Mucosa of rectum (tissue), 2 donors: ENCODE measurements around the gene TNIK.

ENCODE experiments used
- H3K27ac ChIP-seq, 2 donors: one replicate each; pipeline ENCODE4 v1.7.0; 2013; ENCODE audit warnings: inconsistent platforms in 2 of 2, low read depth in 2 of 2, low read length in 2 of 2
- H3K27me3 ChIP-seq, 2 donors: one replicate each; pipeline ENCODE4 v1.7.0; 2013; ENCODE audit warnings: low read length in 2 of 2; ENCODE audit not compliant: control insufficient read depth in 2 of 2, insufficient read depth in 2 of 2
- H3K36me3 ChIP-seq, 2 donors: one replicate each; pipeline ENCODE4 v1.7.0; 2013; ENCODE audit warnings: low read length in 2 of 2; ENCODE audit not compliant: control insufficient read depth in 2 of 2, insufficient read depth in 2 of 2
- H3K4me1 ChIP-seq, 2 donors: one replicate each; pipeline ENCODE4 v1.7.0; 2013; ENCODE audit warnings: low read length in 2 of 2, mild to moderate bottlenecking in 1 of 2; ENCODE audit not compliant: control insufficient read depth in 2 of 2, insufficient read depth in 2 of 2
- H3K4me3 ChIP-seq, 2 donors: one replicate each; pipeline ENCODE4 v1.7.0; 2013; ENCODE audit warnings: low read length in 2 of 2
- H3K9ac ChIP-seq, 2 donors: one replicate each; pipeline ENCODE4 v1.7.0; 2013; ENCODE audit warnings: low read length in 2 of 2, low read depth in 1 of 2, mild to moderate bottlenecking in 1 of 2
- H3K9me3 ChIP-seq, 2 donors: one replicate each; pipeline ENCODE4 v1.7.0; 2013; ENCODE audit warnings: low read length in 2 of 2; ENCODE audit not compliant: control insufficient read depth in 2 of 2
- donor health status: healthy.
- donor health status: Normal muscosa, but diverticular disease.

TNIK gene

DNA sequence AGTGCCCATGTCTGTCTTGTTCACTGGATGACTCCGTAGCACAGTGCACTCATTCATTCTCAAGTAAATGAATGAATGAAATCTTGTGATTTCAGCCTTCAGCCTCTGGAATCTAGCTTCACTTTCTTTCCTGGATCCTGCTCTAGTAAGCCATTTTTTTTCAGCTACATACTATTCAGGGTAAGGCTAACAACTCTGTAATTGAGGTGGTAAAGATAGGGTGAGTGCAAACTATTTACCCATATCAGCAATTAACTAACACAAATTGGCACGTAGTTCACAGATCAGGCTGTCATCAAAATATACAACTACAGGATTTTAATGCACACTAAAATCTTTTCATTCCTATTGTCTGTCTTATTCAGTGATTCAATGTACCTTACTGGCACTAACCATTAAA is 238.6 kb downstream of the TNIK start:
- no peak overlapping the region for H3K4me3 ChIP-seq
- H3K9me3 ChIP-seq: no peaks in the 10 kb centered on the region
- no peaks in the 10 kb centered on the region for H3K4me1 ChIP-seq
- no peak overlapping the region for H3K27ac ChIP-seq
- no peaks in the 10 kb centered on the region for H3K27me3 ChIP-seq
- H3K36me3 ChIP-seq: no peaks in the 10 kb centered on the region
- no peak overlapping the region for H3K9ac ChIP-seq

DNA sequence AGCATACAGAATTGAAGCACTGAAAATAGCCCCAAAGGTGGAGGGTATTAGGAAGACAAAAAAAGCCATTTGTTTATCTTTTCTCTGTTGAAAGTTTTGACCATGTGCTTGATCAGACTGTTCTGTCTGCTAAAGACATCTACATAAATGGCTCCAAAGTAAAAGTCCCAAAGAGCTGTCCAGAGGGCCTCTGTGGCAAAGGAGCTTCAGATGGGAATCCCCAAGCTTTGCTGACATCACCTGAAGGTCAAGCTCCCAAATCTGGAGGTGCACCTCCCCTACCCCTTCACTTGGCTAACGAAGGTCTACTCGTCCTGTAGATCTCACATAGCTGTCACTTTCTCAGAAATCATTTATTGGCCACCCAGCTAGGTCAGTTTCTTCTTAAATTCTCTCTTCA is 239.1 kb downstream of the TNIK start:
- no peak overlapping the region for H3K9ac ChIP-seq

DNA sequence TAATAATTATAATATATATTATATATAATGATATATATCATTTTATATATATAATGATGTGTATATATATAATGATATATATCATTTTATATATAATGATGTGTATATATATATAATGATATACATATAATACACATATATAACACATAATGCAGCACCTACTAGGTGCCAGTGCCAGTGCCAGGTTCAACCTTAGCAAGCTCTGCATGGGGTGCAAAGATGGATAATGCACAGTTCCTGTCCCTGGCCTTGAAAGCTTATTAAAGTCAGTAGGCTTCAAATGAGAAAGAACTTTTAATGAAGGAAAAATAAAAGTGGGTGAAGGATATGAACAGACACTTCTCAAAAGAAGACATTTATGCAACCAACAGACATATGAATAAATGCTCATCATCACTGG is 240.9 kb downstream of the TNIK start:
- Histone ChIP-seq H3K9ac (no peak overlapping the region), H3K9me3 (no peaks in the 10 kb centered on the region), H3K4me1 (no peaks in the 10 kb centered on the region), H3K36me3 (no peaks in the 10 kb centered on the region), H3K27me3 (no peaks in the 10 kb centered on the region), H3K4me3 (no peak overlapping the region), H3K27ac (no peak overlapping the region)

More for the DNA sequence above, 239.1 kb downstream of the TNIK start:
- no peaks in the 10 kb centered on the region for H3K27me3 ChIP-seq
- H3K36me3 ChIP-seq: no peaks in the 10 kb centered on the region
- no peak overlapping the region for H3K27ac ChIP-seq
- no peaks in the 10 kb centered on the region for H3K4me1 ChIP-seq
- no peaks in the 10 kb centered on the region for H3K9me3 ChIP-seq
- no peak overlapping the region for H3K4me3 ChIP-seq

DNA sequence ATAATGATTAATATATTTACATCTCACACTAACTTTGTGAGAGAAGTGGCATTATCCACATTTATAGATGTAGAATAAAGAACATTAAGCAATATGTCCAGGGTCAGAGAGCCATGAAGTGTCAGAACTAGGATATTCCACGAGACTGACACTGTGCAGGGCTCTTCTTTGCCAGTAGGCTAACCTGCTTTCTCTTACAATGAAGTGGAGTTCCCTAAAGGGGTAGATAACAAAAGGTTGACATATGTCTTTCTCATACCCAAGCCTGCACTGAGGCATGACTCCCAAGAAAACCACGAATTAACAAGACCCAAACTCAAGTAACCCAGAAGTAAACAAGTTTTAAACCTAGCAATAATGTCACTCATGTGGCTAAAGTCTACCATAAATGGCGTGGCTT is 242.1 kb downstream of the TNIK start:
- no peak overlapping the region for H3K4me3 ChIP-seq
- no peak overlapping the region for H3K27ac ChIP-seq
- no peaks in the 10 kb centered on the region for H3K9me3 ChIP-seq
- no peaks in the 10 kb centered on the region for H3K27me3 ChIP-seq
- no peaks in the 10 kb centered on the region for H3K36me3 ChIP-seq
- no peak overlapping the region for H3K9ac ChIP-seq
- H3K4me1 ChIP-seq: no peaks in the 10 kb centered on the region

GRCh38 chr3:171213907-171214306 is 246.3 kb downstream of the TNIK start:
- H3K9me3 ChIP-seq: no peaks in the 10 kb centered on the region
- no peak overlapping the region for H3K9ac ChIP-seq
- H3K4me1 ChIP-seq: no peaks in the 10 kb centered on the region
- H3K36me3 ChIP-seq: no peaks in the 10 kb centered on the region
- H3K27ac ChIP-seq: no peak overlapping the region
- H3K4me3 ChIP-seq: no peak overlapping the region
- H3K27me3 ChIP-seq: no peaks in the 10 kb centered on the region

- Histone ChIP-seq H3K9ac (no peak overlapping the region), H3K9me3 (no peaks in the 10 kb centered on the region), H3K4me1 (no peaks in the 10 kb centered on the region), H3K4me3 (no peak overlapping the region), H3K27me3 (no peaks in the 10 kb centered on the region), H3K36me3 (no peaks in the 10 kb centered on the region), H3K27ac (no peak overlapping the region)
These were observed 247.0 kb downstream of the TNIK start for GRCh38 chr3:171213178-171213577.

DNA sequence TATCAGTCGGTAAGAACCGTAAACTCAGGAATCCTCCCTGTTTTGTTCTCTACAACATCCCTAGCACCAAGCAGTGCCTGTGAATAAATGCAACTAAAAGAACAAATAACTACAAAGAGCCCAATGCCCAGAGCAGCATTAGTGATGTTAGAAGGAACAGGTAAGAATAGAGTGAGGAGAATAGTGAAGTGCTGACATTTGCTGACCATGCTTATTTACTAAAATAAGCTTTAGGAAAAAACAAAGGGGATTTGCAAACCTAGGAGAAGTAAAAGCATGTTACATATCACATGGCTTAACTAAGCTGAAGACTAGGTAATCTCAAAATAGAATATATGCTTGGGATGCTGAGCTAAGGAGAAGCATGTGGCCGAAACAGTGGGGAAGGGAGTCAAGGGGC is 247.6 kb downstream of the TNIK start:
- no peaks in the 10 kb centered on the region for H3K9me3 ChIP-seq
- H3K27me3 ChIP-seq: no peaks in the 10 kb centered on the region
- H3K36me3 ChIP-seq: no peaks in the 10 kb centered on the region
- H3K9ac ChIP-seq: no peak overlapping the region
- H3K4me1 ChIP-seq: no peaks in the 10 kb centered on the region
- H3K27ac ChIP-seq: no peak overlapping the region
- no peak overlapping the region for H3K4me3 ChIP-seq

DNA sequence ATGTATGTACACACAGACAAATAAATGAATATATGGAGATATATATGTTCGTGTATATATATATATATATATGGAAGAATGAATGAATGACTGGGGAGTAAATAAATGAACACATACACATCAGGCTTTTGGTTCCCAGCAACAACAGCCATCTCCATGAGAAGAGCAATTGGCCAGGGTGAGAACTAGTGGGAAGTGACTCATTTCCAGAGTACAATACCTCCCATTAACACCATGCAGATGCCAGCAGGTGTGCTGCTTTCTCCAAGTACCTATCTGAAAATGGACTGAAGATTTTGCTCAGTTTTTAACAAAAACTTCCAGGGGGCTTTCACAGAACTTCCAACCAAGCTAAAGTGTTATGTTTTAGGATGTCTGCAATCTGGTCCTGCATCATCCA is 253.9 kb downstream of the TNIK start:
- no peak overlapping the region for H3K9ac ChIP-seq
- H3K27ac ChIP-seq: no peak overlapping the region
- no peaks in the 10 kb centered on the region for H3K9me3 ChIP-seq
- H3K36me3 ChIP-seq: no peaks in the 10 kb centered on the region
- H3K4me1 ChIP-seq: no peaks in the 10 kb centered on the region
- no peaks in the 10 kb centered on the region for H3K27me3 ChIP-seq
- no peak overlapping the region for H3K4me3 ChIP-seq

DNA sequence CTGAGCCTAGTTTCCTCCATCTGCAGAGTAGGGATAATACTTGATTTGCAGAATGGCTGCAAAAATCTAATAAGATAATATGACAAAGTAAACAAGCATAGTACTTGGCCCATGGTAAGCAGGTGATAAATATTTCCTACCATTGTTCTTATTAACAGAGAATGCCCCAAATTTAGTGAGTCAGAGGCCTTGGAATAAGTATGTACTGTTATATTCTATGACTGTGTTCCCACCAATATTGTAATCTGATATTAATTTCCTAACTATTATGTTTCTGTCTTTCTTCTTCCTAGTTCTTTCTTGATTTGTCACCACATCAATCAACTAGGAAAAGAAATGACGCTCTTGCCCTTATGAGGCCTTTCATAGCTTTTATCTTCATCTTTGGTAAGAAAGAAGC is 255.3 kb downstream of the TNIK start:
- Histone ChIP-seq H3K9ac (no peak overlapping the region), H3K27me3 (no peaks in the 10 kb centered on the region), H3K4me3 (no peak overlapping the region), H3K9me3 (no peaks in the 10 kb centered on the region), H3K36me3 (no peaks in the 10 kb centered on the region), H3K4me1 (no peaks in the 10 kb centered on the region), H3K27ac (no peak overlapping the region)

- Histone ChIP-seq H3K4me3 (no peak overlapping the region), H3K4me1 (no peaks in the 10 kb centered on the region), H3K9me3 (no peaks in the 10 kb centered on the region), H3K36me3 (no peaks in the 10 kb centered on the region), H3K27me3 (no peaks in the 10 kb centered on the region), H3K9ac (no peak overlapping the region), H3K27ac (no peak overlapping the region)
These were observed 258.4 kb downstream of the TNIK start for GRCh38 chr3:171201825-171202224.

DNA sequence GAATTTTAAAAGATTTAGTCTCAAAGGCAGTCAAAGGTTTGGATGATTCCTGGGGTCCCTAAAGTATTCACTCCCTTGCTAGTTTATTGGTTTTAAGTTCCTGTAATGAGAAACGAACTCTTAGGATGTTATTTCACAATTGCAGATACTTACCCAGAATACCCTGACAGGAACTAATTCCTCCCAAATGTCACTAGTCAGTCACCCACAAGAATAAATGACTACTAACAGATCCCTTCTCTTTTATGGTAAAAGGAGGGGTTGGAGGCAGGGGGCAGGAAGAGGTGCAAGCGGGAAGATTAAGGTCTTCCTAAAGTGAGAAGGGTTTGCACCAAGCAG is 259.5 kb downstream of the TNIK start:
- no peaks in the 10 kb centered on the region for H3K9me3 ChIP-seq
- H3K4me1 ChIP-seq: no peaks in the 10 kb centered on the region
- H3K27ac ChIP-seq: no peak overlapping the region
- H3K4me3 ChIP-seq: no peak overlapping the region
- no peak overlapping the region for H3K9ac ChIP-seq
- H3K36me3 ChIP-seq: no peaks in the 10 kb centered on the region
- no peaks in the 10 kb centered on the region for H3K27me3 ChIP-seq
